ENCODE measurements around the gene USP31. TPM values are rescaled to one million over a fixed set of nuclear protein-coding genes. Genes with fewer than 3 reads are reported as not detected.

USP31 gene
- total RNA-seq, 6 experiments from 2014 or later: 7.1 to 12.8 (median 9.0) TPM

DNA sequence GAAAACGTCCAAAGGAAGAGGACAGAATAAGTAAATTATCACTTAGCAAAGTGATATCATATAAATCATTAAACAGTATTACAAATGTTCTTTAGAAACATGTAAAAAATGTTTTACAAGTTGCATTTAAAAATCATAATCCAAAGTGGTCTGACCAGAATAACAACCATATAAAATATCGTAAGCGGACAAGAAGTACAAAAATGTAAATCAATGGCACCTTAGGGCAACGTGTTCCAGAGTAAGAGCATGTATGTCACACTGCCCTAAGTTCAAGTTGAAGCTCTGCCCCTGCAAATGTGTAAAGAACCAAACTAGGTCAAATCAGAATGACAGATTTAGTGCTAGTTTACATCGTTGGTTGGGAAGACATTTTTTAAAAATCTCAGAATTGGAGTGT is 11.4 kb downstream of the USP31 start:
- H3K36me3 ChIP-seq: no peaks in the 10 kb centered on the region
- TF ChIP-seq POLR2A (IDR thresholded peaks at IDR 0.05): no peak
- TF ChIP-seq, protein P1, sequence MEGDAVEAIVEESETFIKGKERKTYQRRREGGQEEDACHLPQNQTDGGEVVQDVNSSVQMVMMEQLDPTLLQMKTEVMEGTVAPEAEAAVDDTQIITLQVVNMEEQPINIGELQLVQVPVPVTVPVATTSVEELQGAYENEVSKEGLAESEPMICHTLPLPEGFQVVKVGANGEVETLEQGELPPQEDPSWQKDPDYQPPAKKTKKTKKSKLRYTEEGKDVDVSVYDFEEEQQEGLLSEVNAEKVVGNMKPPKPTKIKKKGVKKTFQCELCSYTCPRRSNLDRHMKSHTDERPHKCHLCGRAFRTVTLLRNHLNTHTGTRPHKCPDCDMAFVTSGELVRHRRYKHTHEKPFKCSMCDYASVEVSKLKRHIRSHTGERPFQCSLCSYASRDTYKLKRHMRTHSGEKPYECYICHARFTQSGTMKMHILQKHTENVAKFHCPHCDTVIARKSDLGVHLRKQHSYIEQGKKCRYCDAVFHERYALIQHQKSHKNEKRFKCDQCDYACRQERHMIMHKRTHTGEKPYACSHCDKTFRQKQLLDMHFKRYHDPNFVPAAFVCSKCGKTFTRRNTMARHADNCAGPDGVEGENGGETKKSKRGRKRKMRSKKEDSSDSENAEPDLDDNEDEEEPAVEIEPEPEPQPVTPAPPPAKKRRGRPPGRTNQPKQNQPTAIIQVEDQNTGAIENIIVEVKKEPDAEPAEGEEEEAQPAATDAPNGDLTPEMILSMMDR (IDR thresholded peaks at IDR 0.05): no peak
- no peak overlapping the region for H3K4me3 ChIP-seq
- ATAC-seq (no peak), DNase-seq (no peak)
- no peak overlapping the region for H3K27ac ChIP-seq
- intact Hi-C loops (cut with DNase I): no loop called here
- WGBS (ENCODE audit: insufficient coverage, low coverage, low lambda C conversion rate, missing lambda C conversion rate): 84% methylated on average over 5 of the region's 5 CpGs
- H3K4me1 ChIP-seq: peaks cover 0 to 13% (median 3%) of the 10 kb centered on the region in 4 donors
- peaks cover 0 to 10% (median 3%) of the 10 kb centered on the region in 4 donors for H3K9me3 ChIP-seq
- H3K27me3 ChIP-seq: no peaks in the 10 kb centered on the region

DNA sequence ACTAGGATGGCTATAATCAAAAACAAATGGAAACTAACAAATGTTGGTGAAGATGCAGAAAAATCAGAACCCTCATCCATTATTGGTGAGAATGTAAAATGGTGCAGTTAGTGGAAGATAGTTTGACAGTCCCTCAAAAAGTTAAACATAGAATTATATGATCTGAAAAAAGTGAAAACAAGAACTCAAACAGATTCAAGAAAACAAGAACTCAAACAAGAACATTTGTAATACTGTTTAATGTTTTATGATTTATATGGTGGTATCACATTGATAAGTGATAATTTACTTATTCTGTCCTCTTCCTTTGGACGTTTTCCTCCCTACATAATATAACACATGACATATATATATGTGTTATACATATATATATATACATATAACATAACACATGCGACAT is 12.0 kb downstream of the USP31 start:
- intact Hi-C loops (cut with DNase I): no loop called here
- no peaks in the 10 kb centered on the region for H3K36me3 ChIP-seq
- no peak for DNase-seq
- no peak for TF ChIP-seq POLR2A (IDR thresholded peaks at IDR 0.05)
- TF ChIP-seq, protein P1 (IDR thresholded peaks at IDR 0.05): no peak
- no peak overlapping the region for H3K27ac ChIP-seq
- H3K4me3 ChIP-seq: no peak overlapping the region
- no peaks in the 10 kb centered on the region for H3K27me3 ChIP-seq
- H3K9me3 ChIP-seq: peaks cover 0 to 10% (median 3%) of the 10 kb centered on the region in 4 donors
- ATAC-seq: no peak
- H3K4me1 ChIP-seq: peaks cover 0 to 9% (median 3%) of the 10 kb centered on the region in 4 donors
- 86% methylated on average over 2 of the region's 2 CpGs for WGBS (ENCODE audit: insufficient coverage, low coverage, low lambda C conversion rate, missing lambda C conversion rate)

DNA sequence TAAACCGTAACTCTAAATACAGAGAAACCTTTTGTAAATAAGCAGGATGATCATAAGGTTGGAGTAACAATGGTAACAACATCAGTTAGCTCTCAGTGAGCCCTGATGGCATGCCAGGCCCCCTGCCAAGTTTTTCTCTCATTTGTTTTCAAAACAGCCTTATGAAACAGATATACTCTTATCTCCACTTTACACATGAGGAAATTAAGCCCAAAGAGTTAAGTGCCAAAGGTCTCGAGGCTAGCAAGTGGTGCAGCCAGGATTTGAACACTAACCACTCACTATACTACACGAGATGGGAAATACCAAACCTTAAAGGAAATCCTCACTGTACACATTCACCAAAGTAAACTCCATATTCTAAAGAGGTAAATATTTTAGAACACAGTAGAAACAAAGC is 15.0 kb downstream of the USP31 start:
- TF ChIP-seq, protein P1 (IDR thresholded peaks at IDR 0.05): no peak
- no peak for TF ChIP-seq POLR2A (IDR thresholded peaks at IDR 0.05)
- Histone ChIP-seq H3K9me3 (peaks cover 0 to 10% (median 3%) of the 10 kb centered on the region in 4 donors), H3K4me3 (no peak overlapping the region), H3K36me3 (no peaks in the 10 kb centered on the region), H3K4me1 (peaks cover 0 to 5% (median under 1%) of the 10 kb centered on the region in 4 donors), H3K27ac (peak overlapping the region in 1 of 3 donors; percentile 3), H3K27me3 (no peaks in the 10 kb centered on the region)
- 16% methylated on average over 3 of the region's 3 CpGs for WGBS (ENCODE audit: insufficient coverage, low coverage, low lambda C conversion rate, missing lambda C conversion rate)
- intact Hi-C loops (cut with DNase I): no loop called here
- peak; percentile 69 to 81 (median 75) for DNase-seq
- ATAC-seq: peak; percentile 81 to 93 (median 86)

DNA sequence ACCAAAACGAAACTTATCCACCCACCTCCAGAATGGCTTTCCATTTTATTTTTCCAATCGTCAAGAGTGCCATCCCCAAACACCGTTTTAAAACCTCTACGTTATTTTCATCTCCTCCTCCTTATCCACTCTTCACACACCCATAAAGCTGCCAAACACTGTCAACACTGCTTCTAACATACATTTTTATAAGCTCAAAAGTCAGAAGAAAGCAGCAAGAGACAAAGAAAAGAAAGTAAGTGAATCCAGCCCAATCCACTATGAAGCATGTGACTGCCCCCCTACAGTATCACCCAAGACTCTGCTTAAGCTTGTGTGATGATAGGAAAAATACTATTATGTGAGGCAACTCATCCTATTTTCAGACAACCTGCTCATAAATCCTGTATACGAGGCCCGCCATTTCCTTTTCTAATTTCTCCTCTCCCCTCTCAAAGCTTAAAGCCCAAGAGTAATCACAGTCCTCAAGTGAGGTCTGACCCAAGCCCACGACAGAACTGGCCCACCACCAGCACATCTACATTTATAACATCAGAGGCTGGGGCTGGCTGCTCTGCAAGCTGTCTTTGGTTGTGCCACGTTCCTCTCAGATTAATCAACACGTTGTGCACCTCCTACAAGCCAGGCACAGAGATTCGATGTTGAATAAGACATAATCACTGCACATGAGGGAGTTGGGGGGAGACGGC is 16.3 kb downstream of the USP31 start:
- Histone ChIP-seq H3K9me3 (peaks cover 0 to 10% (median 3%) of the 10 kb centered on the region in 4 donors), H3K4me3 (no peak overlapping the region), H3K27me3 (no peaks in the 10 kb centered on the region), H3K36me3 (no peaks in the 10 kb centered on the region), H3K4me1 (peaks cover 0 to 7% (median 3%) of the 10 kb centered on the region in 4 donors), H3K27ac (peak overlapping the region in 2 of 3 donors; percentile 1 to 11)
- intact Hi-C loops (cut with DNase I): no loop called here
- no peak for TF ChIP-seq POLR2A (IDR thresholded peaks at IDR 0.05)
- TF ChIP-seq, protein P1 (IDR thresholded peaks at IDR 0.05): no peak
- ATAC-seq (no peak), DNase-seq (no peak)
- 79% methylated on average over 11 of the region's 11 CpGs for whole genome bisulfite sequencing (ENCODE audit: insufficient coverage, low coverage, low lambda C conversion rate, missing lambda C conversion rate)

Data from right lobe of liver (tissue), 6 donors.